ENCODE data around the gene NINJ2.

NINJ2 gene

GRCh38 chr12:558580-558979 lies 104.7 kb downstream of the NINJ2 start:
- no peak for ATAC-seq (ENCODE audit: insufficient read depth, low read depth)
- TF ChIP-seq EZH2 (IDR thresholded peaks at IDR 0.05; ENCODE audit: borderline replicate concordance, low read depth, low read length, severe bottlenecking) (no peak), CTCF (IDR thresholded peaks at IDR 0.05; ENCODE audit: borderline replicate concordance, extremely low read depth, low read length, poor library complexity, severe bottlenecking) (no peak)
- no peaks in the 10 kb centered on the region for H3K79me2 ChIP-seq (ENCODE audit: insufficient read depth, low read length)
- H2AFZ ChIP-seq (ENCODE audit: low read depth, low read length), result no peak overlapping the region
- no peak overlapping the region for H3K4me3 ChIP-seq (ENCODE audit: low read depth in 1 of 2, low read length in 2 of 2)
- H3K36me3 ChIP-seq (ENCODE audit: insufficient read depth, low read length), result no peaks in the 10 kb centered on the region
- no peak overlapping the region for H3K9ac ChIP-seq (ENCODE audit: low read depth, low read length)
- H3K27me3 ChIP-seq (ENCODE audit: insufficient read depth, low read length, poor library complexity), result no peaks in the 10 kb centered on the region
- no peak for DNase-seq
- 0 out of 2 replicates have a peak, but pooled peaks cover 2% of the 10 kb centered on the region for H4K20me1 ChIP-seq (ENCODE audit: insufficient read depth, low read length)
- H3K9me3 ChIP-seq (ENCODE audit: insufficient read depth, low read length, severe bottlenecking), result no peaks in the 10 kb centered on the region
- H3K4me2 ChIP-seq (ENCODE audit: insufficient read depth, low read length), result no peak overlapping the region
- peaks cover 17% of the 10 kb centered on the region for H3K4me1 ChIP-seq (ENCODE audit: insufficient read depth, low read length)
- H3K27ac ChIP-seq (ENCODE audit: low read length), result no peak overlapping the region

- Histone ChIP-seq H2AFZ (ENCODE audit: low read depth, low read length) (no peak overlapping the region), H3K9ac (ENCODE audit: low read depth, low read length) (no peak overlapping the region), H3K27me3 (ENCODE audit: insufficient read depth, low read length, poor library complexity) (peaks cover 3% of the 10 kb centered on the region), H3K4me3 (ENCODE audit: low read depth in 1 of 2, low read length in 2 of 2) (no peak overlapping the region), H4K20me1 (ENCODE audit: insufficient read depth, low read length) (0 out of 2 replicates have a peak, but pooled peaks cover 2% of the 10 kb centered on the region), H3K9me3 (ENCODE audit: insufficient read depth, low read length, severe bottlenecking) (no peaks in the 10 kb centered on the region), H3K27ac (ENCODE audit: low read length) (no peak overlapping the region), H3K79me2 (ENCODE audit: insufficient read depth, low read length) (no peaks in the 10 kb centered on the region), H3K36me3 (ENCODE audit: insufficient read depth, low read length) (no peaks in the 10 kb centered on the region), H3K4me1 (ENCODE audit: insufficient read depth, low read length) (0 out of 2 replicates have a peak, but pooled peaks cover 2% of the 10 kb centered on the region), H3K4me2 (ENCODE audit: insufficient read depth, low read length) (no peak overlapping the region)
- DNase-seq (no peak), ATAC-seq (ENCODE audit: insufficient read depth, low read depth) (no peak)
- no peak for TF ChIP-seq CTCF (IDR thresholded peaks at IDR 0.05; ENCODE audit: borderline replicate concordance, extremely low read depth, low read length, poor library complexity, severe bottlenecking)
- TF ChIP-seq EZH2 (IDR thresholded peaks at IDR 0.05; ENCODE audit: borderline replicate concordance, low read depth, low read length, severe bottlenecking), result no peak
These were observed 106.7 kb downstream of the NINJ2 start for GRCh38 chr12:556498-556897.

GRCh38 chr12:554001-554285 lies 109.3 kb downstream of the NINJ2 start:
- no peak overlapping the region for H3K4me3 ChIP-seq (ENCODE audit: low read depth in 1 of 2, low read length in 2 of 2)
- H4K20me1 ChIP-seq (ENCODE audit: insufficient read depth, low read length), result peaks cover 5% of the 10 kb centered on the region; the same call in 1 of the 2 replicates
- no peak overlapping the region for H2AFZ ChIP-seq (ENCODE audit: low read depth, low read length)
- no peaks in the 10 kb centered on the region for H3K36me3 ChIP-seq (ENCODE audit: insufficient read depth, low read length)
- no peak overlapping the region for H3K9ac ChIP-seq (ENCODE audit: low read depth, low read length)
- H3K27me3 ChIP-seq (ENCODE audit: insufficient read depth, low read length, poor library complexity), result peaks cover 11% of the 10 kb centered on the region
- no peak for TF ChIP-seq CTCF (IDR thresholded peaks at IDR 0.05; ENCODE audit: borderline replicate concordance, extremely low read depth, low read length, poor library complexity, severe bottlenecking)
- TF ChIP-seq EZH2 (IDR thresholded peaks at IDR 0.05; ENCODE audit: borderline replicate concordance, low read depth, low read length, severe bottlenecking), result no peak
- no peaks in the 10 kb centered on the region for H3K4me1 ChIP-seq (ENCODE audit: insufficient read depth, low read length)
- ATAC-seq (ENCODE audit: insufficient read depth, low read depth) (no peak), DNase-seq (no peak)
- no peaks in the 10 kb centered on the region for H3K9me3 ChIP-seq (ENCODE audit: insufficient read depth, low read length, severe bottlenecking)
- no peaks in the 10 kb centered on the region for H3K79me2 ChIP-seq (ENCODE audit: insufficient read depth, low read length)
- no peak overlapping the region for H3K4me2 ChIP-seq (ENCODE audit: insufficient read depth, low read length)
- no peak overlapping the region for H3K27ac ChIP-seq (ENCODE audit: low read length)

All from DND-41 (cell line).